Prostate gland (tissue), 1 donor: ENCODE data around the gene TREX2.

Experiments used
- POLR2A ChIP-seq: fragments of 450-650 bp; IDR thresholded peaks from one replicate; pipeline ENCODE4 v1.6.1; 2016; ENCODE audit warnings: antibody characterized with exemption, mild to moderate bottlenecking
- POLR2AphosphoS5 ChIP-seq: sonication (generic); formaldehyde crosslinking; IDR thresholded peaks from one replicate; pipeline ENCODE4 v1.6.1; 2017; ENCODE audit warnings: antibody characterized with exemption

DNA sequence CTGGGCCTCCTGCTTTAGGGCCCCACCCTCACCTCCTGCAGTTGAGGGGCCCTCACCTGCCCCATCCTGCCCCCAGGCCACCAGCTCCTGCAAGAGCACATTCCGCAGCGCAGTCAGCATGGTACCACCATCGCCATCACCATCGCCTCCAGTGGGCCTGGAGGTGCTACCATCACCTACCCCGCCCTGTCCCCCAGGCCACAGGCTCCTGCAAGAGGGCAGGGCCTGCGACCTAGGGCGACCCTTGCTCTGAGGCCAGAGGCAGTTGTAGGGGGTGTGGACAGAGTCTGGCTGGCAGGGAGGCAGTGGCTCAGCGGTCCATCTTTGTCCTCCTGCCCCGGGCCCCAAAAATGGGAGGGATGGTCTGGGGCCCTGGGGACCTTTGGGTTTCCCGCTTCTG, 28.4 kb upstream of the TREX2 start:
- no peak for TF ChIP-seq POLR2A
- TF ChIP-seq POLR2AphosphoS5, result no peak
